Activated T-cell treated with anti-CD3 and anti-CD28 coated beads, Interleukin-2, amount 50 U/mL, for 72 hours (primary cell): ENCODE data around the gene ARHGAP45. TPM values are rescaled to one million over a fixed set of nuclear protein-coding genes. Genes with fewer than 3 reads are reported as not detected.

ENCODE experiments used
- ATAC-seq, 2 donors: fragments of 150-1000 bp; cut with Tn5 transposase; replicated peaks in 1 of 2; 2 replicates each; pipeline ENCODE4 v1.10.0; 2021; ENCODE audit warnings: moderate library complexity in 2 of 2, mild to moderate bottlenecking in 1 of 2
- DNase-seq, 2 donors: peaks; one replicate each; pipeline ENCODE4 v3.0.0; 2021 to 2022; ENCODE audit warnings: mixed read lengths in 1 of 2
- H3K27ac Mint-ChIP-seq: one replicate; pipeline ENCODE4 v1.8.0; 2022; ENCODE audit warnings: mild to moderate bottlenecking, moderate library complexity, mixed read lengths
- H3K27me3 Mint-ChIP-seq: one replicate; pipeline ENCODE4 v1.8.0; 2022; ENCODE audit warnings: low read depth, mixed read lengths
- H3K36me3 Mint-ChIP-seq, 2 donors: one replicate each; pipeline ENCODE4 v1.8.0; 2022; ENCODE audit warnings: mixed read lengths in 2 of 2, mild to moderate bottlenecking in 1 of 2; ENCODE audit not compliant: insufficient read depth in 2 of 2
- H3K4me1 Mint-ChIP-seq: one replicate; pipeline ENCODE4 v1.8.0; 2022; ENCODE audit warnings: low read depth, mixed read lengths
- H3K4me3 Mint-ChIP-seq, 2 donors: one replicate each; pipeline ENCODE4 v1.8.0; 2022; ENCODE audit warnings: mild to moderate bottlenecking in 2 of 2, mixed read lengths in 2 of 2, moderate library complexity in 2 of 2
- H3K9me3 Mint-ChIP-seq, 2 donors: one replicate each; pipeline ENCODE4 v1.8.0; 2022; ENCODE audit warnings: mixed read lengths in 2 of 2
- total RNA-seq, 2 donors: library from RNA; stranded (reverse); gene quantifications; one replicate each; pipeline ENCODE4 v1.2.3, GENCODE V29; 2022

The ARHGAP45 gene
- total RNA-seq, 2 donors from 2014 or later, result 235 to 236 TPM

DNA sequence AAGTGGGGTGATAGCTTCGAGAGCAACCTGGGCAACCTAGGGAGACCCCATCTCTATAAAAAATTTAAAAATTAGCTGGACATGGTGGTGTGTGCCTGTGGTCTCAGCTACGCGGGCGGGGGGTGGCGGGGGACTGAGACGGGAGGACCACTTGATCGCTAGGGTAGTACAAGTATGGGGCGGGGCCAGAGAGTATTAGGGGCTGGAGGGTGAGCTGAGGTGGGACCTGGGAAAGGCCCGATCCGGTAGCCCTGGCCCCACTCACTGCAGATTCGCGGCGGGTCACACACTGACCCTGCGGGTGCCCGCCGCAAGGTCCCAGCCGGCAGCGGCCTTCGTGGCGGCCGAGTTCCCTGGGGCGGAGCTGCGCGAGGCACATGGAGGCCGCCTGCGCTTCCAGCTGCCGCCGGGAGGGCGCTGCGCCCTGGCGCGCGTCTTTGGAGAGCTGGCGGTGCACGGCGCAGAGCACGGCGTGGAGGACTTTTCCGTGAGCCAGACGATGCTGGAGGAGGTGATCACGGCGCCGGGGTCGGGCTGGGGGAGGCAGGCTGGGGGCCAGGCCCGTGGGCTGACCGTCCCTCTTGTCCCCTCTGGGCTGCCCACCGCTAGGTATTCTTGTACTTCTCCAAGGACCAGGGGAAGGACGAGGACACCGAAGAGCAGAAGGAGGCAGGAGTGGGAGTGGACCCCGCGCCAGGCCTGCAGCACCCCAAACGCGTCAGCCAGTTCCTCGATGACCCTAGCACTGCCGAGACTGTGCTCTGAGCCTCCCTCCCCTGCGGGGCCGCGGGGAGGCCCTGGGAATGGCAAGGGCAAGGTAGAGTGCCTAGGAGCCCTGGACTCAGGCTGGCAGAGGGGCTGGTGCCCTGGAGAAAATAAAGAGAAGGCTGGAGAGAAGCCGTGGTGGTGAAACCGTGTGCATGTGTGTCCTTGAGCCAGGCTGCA lies 2.0 kb upstream of the ARHGAP45 start:
- no peak overlapping the region for H3K27ac Mint-ChIP-seq
- H3K27me3 Mint-ChIP-seq, result no peaks in the 10 kb centered on the region
- peaks cover 9% of the 10 kb centered on the region in 2 donors for H3K36me3 Mint-ChIP-seq
- ATAC-seq (peak; percentile 33 to 38), DNase-seq (peak; percentile 79 to 82)
- H3K4me3 Mint-ChIP-seq, result peak overlapping the region; percentile 13 to 78
- H3K9me3 Mint-ChIP-seq, result no peaks in the 10 kb centered on the region
- peaks cover 37% of the 10 kb centered on the region for H3K4me1 Mint-ChIP-seq

DNA sequence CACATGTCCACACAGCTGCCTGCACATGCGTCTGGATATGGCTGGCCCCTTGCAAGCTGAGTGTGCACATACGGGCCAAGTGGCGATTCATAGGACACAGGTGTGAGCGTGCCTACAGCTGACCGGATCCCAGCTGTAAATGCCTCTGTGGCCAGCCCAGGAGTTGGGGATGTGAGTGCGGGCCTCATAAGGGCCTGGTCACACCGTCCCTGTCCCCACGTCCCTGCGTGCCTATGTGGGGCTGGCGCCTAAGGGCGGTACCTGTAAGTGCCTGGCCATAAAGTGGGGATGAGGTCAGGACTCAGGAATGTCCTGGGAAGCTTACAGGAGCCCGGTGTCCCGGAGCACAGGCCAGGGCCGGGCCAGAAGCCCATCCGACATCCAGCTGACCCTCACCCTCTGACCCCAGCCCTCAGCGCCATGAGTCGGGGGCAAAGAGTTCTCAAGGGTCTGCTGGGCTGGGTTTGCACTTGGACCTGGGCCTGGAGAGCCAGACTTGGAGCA lies 1.3 kb upstream of the ARHGAP45 start:
- peak overlapping the region; percentile 25 to 78 for H3K4me3 Mint-ChIP-seq
- peaks cover 39% of the 10 kb centered on the region for H3K4me1 Mint-ChIP-seq
- H3K27ac Mint-ChIP-seq, result no peak overlapping the region
- no peaks in the 10 kb centered on the region for H3K9me3 Mint-ChIP-seq
- ATAC-seq (no peak), DNase-seq (no peak)
- H3K27me3 Mint-ChIP-seq, result no peaks in the 10 kb centered on the region
- H3K36me3 Mint-ChIP-seq, result peaks cover 9 to 12% of the 10 kb centered on the region in 2 donors

DNA sequence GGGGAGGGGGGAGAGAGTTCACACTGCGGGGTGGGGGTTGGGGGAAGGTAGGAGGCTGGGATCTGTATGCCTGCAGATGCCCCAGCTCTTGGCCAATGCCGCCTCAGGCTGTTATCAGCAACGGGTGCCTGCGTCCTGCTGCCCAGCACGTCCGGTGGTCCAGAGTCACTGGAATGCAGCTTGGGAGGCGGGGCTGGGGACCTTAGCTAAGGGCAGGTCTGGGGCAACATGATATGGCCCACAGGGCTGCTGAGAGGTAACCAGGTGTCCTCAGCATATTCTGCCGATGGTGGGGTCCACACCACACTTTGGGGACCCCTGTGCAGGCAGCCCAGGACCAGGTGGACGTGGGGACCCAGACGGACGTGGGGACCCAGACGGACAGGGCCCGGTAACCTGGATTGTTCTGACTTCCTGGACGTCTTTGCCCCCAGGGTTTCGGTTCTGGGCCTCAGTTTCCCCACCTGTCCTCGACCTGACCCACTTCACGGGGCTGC lies 668 bp upstream of the ARHGAP45 start:
- DNase-seq (no peak), ATAC-seq (no peak)
- peaks cover 9 to 12% of the 10 kb centered on the region in 2 donors for H3K36me3 Mint-ChIP-seq
- H3K4me3 Mint-ChIP-seq, result peak overlapping the region; percentile 72 to 78
- no peaks in the 10 kb centered on the region for H3K27me3 Mint-ChIP-seq
- H3K4me1 Mint-ChIP-seq, result peaks cover 39% of the 10 kb centered on the region
- H3K9me3 Mint-ChIP-seq, result no peaks in the 10 kb centered on the region
- no peak overlapping the region for H3K27ac Mint-ChIP-seq

DNA sequence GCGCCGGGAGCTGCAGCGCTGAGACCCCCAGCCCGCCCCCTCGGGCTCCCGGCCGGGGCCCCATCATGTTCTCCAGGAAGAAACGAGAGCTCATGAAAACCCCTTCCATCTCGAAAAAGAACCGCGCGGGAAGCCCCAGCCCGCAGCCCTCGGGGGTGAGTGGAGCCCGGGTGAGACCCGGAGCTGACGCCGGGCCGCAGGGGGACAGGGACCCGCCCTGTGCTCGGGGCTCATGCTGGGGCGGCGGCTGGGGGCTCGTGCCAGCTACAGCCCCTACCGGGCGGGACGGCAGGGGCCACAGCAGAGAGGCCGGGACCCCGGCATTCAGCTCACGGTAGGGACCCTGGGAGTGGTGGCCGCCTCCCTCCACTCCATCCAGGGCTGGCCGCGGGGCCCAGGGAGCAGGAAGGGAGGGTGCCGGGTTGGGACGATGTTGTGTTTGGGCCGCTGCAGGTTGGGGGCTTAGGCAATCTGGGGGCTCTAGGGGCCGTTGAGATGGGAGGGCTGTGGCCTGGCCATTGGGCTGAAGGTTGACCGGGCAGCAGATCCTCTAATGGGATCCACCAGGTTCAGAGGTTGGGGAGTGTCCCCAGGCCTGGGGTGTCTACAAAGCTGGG lies 482 bp downstream of the ARHGAP45 start:
- ATAC-seq (peak; percentile 52 to 61), DNase-seq (peak; percentile 78 to 80)
- Mint-ChIP-seq H3K9me3 (no peaks in the 10 kb centered on the region), H3K4me3 (peak overlapping the region; percentile 93 to 97), H3K27ac (peak overlapping the region; percentile 50), H3K27me3 (no peaks in the 10 kb centered on the region), H3K36me3 (peaks cover 13 to 21% of the 10 kb centered on the region in 2 donors), H3K4me1 (peaks cover 49% of the 10 kb centered on the region)

DNA sequence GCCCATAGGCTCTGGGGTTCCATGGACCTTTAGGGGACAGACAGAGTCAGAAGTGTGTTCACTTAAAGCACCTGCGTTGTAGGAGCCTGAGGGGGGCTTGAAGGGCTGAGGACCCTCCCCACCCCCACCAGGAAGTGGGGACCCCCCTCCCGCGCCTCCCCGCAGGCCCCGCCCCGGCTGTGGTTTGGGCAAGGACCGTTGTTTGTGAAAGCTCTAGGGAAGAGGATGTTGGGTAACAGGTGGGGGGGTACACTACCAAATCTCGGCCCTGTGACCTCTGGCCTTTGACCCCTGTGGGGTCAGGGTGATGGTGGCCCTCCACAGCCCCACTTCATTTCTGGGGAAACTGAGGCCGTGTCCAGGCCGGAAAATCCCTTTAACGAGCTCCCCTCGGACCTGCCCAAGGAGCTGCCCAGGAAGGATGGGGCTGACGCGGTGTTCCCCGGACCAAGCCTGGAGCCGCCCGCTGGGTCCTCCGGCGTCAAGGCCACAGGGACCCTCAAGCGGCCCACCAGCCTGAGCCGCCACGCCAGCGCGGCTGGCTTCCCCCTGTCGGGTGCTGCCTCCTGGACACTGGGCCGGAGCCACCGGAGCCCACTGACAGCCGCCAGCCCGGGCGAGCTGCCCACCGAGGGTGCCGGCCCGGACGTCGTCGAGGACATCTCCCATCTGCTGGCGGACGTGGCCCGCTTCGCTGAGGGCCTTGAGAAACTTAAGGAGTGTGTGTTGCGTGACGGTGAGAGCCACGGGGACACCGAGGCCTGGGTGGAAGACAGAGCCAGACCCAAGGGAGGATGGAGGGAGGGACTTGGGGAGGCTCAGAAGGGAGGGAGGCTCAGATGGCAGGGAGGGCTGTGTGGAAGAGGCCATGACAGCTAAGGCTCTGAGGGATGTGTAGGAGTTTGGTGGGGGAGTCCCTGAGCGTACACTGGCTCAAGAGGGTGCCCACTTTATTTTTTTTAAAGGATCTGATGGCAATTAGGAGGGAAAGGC lies 1.3 kb downstream of the ARHGAP45 start:
- H3K36me3 Mint-ChIP-seq, result peaks cover 13 to 26% of the 10 kb centered on the region in 2 donors
- no peaks in the 10 kb centered on the region for H3K27me3 Mint-ChIP-seq
- DNase-seq (peak; percentile 65 to 71), ATAC-seq (peak; percentile 4 to 16)
- no peaks in the 10 kb centered on the region for H3K9me3 Mint-ChIP-seq
- H3K4me3 Mint-ChIP-seq, result peak overlapping the region; percentile 93 to 97
- peak overlapping the region; percentile 92 for H3K27ac Mint-ChIP-seq
- H3K4me1 Mint-ChIP-seq, result peaks cover 57% of the 10 kb centered on the region

DNA sequence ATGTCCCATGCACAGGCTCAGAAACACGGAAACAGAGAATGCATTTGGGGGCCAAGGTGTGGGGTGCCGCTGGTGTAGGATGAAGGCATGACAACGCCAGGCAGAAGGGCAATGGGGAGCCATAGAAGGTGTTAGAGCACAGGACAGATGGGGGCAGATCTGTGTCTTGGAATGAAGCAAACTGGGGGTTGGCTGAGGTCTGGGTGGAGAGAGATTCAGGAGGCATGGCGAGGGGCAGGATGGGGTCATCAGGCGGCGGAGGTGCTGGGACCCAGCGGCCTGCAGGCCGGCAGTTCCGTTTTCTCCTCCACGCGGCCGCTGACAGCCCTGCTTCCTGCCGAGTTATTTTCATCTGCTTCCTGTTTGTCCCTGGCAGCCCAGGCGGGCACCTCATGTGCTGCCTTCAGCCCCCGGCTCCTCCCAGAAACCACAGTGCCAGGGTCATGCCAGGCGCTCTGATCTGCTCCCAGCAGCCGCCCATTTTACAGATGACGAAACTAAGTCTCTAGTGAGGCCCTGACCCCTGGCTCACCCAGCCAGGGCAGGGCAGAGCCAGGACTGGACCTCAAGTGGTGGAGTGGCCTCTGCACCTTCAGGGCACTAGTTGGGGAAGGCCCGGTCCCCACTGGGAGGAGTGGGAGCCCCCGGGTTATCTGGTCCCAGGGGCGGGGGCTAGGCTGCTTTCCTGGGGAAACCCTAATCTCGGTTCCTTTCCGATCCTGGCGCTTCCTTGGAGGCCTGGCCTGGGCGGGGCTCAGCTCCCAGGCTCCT lies 2.2 kb downstream of the ARHGAP45 start:
- H3K36me3 Mint-ChIP-seq, result peaks cover 13 to 26% of the 10 kb centered on the region in 2 donors
- DNase-seq, result peak; percentile 61
- no peaks in the 10 kb centered on the region for H3K9me3 Mint-ChIP-seq
- peak overlapping the region; percentile 93 to 97 for H3K4me3 Mint-ChIP-seq
- peak overlapping the region; percentile 92 for H3K27ac Mint-ChIP-seq
- peaks cover 62% of the 10 kb centered on the region for H3K4me1 Mint-ChIP-seq
- peak; percentile 4 to 27 for ATAC-seq
- no peaks in the 10 kb centered on the region for H3K27me3 Mint-ChIP-seq

DNA sequence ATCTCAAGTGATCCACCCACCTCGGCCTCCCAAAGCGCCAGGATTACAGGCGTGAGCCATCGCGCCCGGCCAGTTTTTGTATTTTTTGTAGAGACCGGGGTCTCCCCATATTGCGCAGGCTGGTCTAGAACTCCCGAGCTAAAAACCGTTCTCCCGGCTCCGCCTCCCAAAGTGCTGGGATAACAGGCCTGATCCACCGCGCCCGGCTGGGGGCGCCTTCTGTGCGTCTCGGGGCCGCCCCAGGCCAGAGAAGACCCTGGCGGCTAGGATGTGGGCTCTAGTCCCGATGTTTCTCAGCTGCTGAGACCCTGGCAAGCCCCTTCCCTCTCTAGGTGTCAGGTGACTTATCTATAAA lies 3.6 kb downstream of the ARHGAP45 start:
- Mint-ChIP-seq H3K9me3 (no peaks in the 10 kb centered on the region), H3K36me3 (peaks cover 14 to 28% of the 10 kb centered on the region in 2 donors), H3K4me3 (peak overlapping the region; percentile 16 to 97), H3K27ac (no peak overlapping the region), H3K27me3 (no peaks in the 10 kb centered on the region), H3K4me1 (peaks cover 57% of the 10 kb centered on the region)
- ATAC-seq (no peak), DNase-seq (no peak)

DNA sequence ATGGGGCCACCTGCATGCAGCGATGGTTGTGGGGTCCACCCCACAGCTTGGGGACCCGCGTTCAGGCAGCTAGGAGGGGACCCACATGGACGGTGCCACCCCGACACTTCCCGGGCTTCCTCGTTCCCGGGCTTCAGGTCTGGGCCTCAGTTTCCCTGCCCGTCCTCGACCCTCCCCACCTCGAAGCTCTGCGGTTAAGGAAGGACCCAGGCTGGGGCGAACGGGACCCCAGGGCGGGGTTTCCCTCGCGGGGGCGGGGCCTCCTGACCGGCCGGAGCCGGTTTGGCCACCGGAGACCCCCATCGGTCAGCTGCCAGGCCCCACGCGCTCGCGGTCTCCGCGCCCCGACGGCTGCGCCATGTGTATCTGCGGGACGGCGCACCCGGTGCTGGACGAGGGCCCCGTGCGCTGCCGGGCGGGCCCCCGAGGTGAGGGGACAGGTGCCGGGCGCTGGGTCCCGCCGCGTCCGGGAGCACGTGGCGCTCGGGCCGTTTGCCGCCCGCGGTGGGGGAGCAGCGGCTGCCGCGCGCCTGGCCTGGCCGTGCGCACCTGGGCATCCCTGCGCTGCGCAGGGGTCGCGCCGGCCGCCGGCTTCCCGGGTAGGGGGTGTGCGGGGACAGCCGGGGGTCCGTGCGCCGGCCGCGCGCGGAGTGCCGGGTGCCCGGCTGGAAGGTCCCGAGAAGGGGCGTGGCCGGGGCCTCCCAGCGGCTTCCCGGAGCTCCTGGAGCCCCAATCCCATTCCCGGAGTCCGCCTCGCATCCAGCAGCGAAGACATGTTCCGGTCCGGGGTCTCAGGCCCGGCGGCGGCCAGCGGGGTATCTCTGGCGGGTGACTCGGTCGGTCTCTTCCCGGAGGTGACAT lies 4.2 kb downstream of the ARHGAP45 start:
- DNase-seq (no peak), ATAC-seq (no peak)
- Mint-ChIP-seq H3K4me3 (peak overlapping the region; percentile 80 to 97), H3K27me3 (no peaks in the 10 kb centered on the region), H3K9me3 (no peaks in the 10 kb centered on the region), H3K27ac (no peak overlapping the region), H3K36me3 (peaks cover 20 to 34% of the 10 kb centered on the region in 2 donors), H3K4me1 (peaks cover 57% of the 10 kb centered on the region)

DNA sequence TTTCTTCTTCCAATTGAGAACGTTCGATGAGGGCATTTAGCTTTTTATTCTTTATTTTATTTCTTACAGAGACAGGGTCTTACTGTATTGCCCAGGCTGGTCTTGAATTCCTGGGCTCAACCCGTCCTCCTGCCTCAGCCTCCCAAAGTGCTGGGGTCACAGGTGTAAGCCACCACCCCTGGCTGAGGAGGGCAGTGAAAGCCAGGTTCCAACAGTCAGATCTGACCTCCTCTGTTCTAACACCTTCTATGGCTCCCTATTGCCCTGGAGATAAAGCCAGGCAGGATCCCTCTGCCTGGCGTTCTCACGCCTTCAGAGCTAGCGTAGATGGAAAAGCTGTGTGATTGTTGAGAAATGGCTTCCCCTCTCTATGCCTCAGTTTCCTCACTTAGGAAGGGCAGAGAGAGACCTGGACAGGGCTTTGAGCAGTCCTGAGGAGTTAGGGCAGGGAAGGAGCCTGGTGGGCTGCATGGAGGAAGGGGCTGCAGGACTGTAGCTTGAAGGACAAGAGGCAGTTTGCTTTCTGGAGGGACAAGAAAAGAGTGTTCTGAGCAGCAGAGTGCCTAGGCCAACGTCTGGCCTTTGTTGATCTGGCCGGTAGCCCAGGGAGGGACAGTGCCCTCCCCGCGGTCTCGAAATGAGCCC lies 5.5 kb downstream of the ARHGAP45 start:
- no peaks in the 10 kb centered on the region for H3K27me3 Mint-ChIP-seq
- no peak for ATAC-seq
- H3K4me1 Mint-ChIP-seq, result peaks cover 69% of the 10 kb centered on the region
- H3K36me3 Mint-ChIP-seq, result peaks cover 23 to 39% of the 10 kb centered on the region in 2 donors
- peak overlapping the region; percentile 56 to 80 for H3K4me3 Mint-ChIP-seq
- H3K9me3 Mint-ChIP-seq, result no peaks in the 10 kb centered on the region
- peak overlapping the region; percentile 76 for H3K27ac Mint-ChIP-seq
- DNase-seq, result no peak

DNA sequence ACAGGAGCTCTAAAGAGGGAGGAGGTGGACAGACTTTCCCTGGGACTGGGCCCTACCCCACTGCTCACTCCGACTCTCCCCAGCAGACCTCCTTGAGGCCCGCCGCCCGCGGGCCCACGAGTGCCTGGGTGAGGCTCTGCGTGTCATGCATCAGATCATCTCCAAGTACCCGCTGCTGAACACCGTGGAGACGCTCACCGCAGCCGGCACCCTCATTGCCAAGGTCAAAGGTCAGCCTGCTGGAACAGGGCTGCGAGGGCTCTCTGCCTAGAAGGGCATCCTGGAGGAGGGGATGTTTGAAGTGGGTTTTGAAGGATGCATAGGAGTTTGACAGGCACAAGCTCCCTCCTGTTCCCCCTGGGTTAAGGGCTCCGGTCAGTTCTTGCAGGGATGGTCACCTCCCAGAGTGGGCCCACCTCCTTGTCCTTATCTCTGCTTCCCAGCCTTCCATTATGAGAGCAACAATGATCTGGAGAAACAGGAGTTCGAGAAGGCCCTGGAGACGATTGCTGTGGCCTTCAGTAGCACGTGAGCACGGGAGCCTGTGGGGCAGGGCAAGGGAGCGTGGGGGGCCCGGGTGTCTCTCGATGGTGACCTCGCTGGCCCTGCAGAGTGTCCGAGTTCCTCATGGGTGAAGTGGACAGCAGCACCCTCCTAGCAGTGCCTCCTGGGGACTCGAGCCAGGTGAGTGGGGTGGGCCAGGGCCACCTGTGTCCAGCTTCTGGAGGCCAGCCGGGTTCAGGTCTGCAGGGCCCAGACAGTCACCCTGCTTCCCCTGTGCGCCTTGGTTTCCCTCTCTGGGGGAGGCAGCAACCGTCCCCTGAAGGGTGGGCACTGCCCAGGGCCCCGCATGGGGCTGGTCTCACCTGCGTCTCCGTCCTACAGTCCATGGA lies 6.3 kb downstream of the ARHGAP45 start:
- no peaks in the 10 kb centered on the region for H3K27me3 Mint-ChIP-seq
- DNase-seq (no peak), ATAC-seq (no peak)
- no peak overlapping the region for H3K27ac Mint-ChIP-seq
- peak overlapping the region; percentile 50 to 76 for H3K4me3 Mint-ChIP-seq
- H3K9me3 Mint-ChIP-seq, result no peaks in the 10 kb centered on the region
- H3K4me1 Mint-ChIP-seq, result peaks cover 76% of the 10 kb centered on the region
- peaks cover 26 to 46% of the 10 kb centered on the region in 2 donors for H3K36me3 Mint-ChIP-seq
